Effector memory CD8-positive, alpha-beta T cell (primary cell): ENCODE measurements around the gene POLR1E.
A peak's percentile ranks its signal among the peaks of the same experiment; 100 is the strongest.
"Not testable (repeated sequence)": the region's sequence is repeated elsewhere in the genome, so short reads cannot be mapped to it uniquely, and the experiment has no call there.

Source experiments
- ATAC-seq: fragments of 150-1000 bp; cut with Tn5 transposase; replicated peaks from 2 replicates; pipeline ENCODE4 v1.10.0; 2021; ENCODE audit warnings: mild to moderate bottlenecking, moderate library complexity
- DNase-seq, 3 experiments: peaks; one replicate each; pipeline ENCODE4 v3.0.0; 2021
- H3K27ac Mint-ChIP-seq, 2 donors: one replicate each; pipeline ENCODE4 v1.8.0; 2022; ENCODE audit warnings: mild to moderate bottlenecking in 2 of 2, mixed read lengths in 2 of 2, moderate library complexity in 2 of 2
- H3K27me3 Mint-ChIP-seq, 2 donors: one replicate each; pipeline ENCODE4 v1.8.0; 2022; ENCODE audit warnings: mixed read lengths in 2 of 2
- H3K36me3 Mint-ChIP-seq: one replicate; pipeline ENCODE4 v1.8.0; 2022; ENCODE audit warnings: mild to moderate bottlenecking, moderate library complexity, mixed read lengths; ENCODE audit not compliant: insufficient read depth
- H3K4me1 Mint-ChIP-seq, 2 donors: one replicate each; pipeline ENCODE4 v1.8.0; 2022; ENCODE audit warnings: low read depth in 2 of 2, mixed read lengths in 2 of 2
- H3K4me3 Mint-ChIP-seq, 2 donors: one replicate each; pipeline ENCODE4 v1.8.0; 2022; ENCODE audit warnings: mild to moderate bottlenecking in 2 of 2, mixed read lengths in 2 of 2, moderate library complexity in 2 of 2
- H3K9me3 Mint-ChIP-seq, 2 donors: one replicate each; pipeline ENCODE4 v1.8.0; 2022; ENCODE audit warnings: mixed read lengths in 2 of 2

The POLR1E gene

GRCh38 chr9:37451628-37452027, 34.1 kb upstream of the POLR1E start:
- peak overlapping the region in 1 of 2 donors; percentile 3 for H3K27ac Mint-ChIP-seq
- H3K9me3 Mint-ChIP-seq = no peaks in the 10 kb centered on the region
- DNase-seq = no peak
- ATAC-seq = no peak
- H3K4me1 Mint-ChIP-seq = peaks cover 27 to 28% of the 10 kb centered on the region in 2 donors
- no peak overlapping the region for H3K4me3 Mint-ChIP-seq
- H3K36me3 Mint-ChIP-seq = peaks cover 7% of the 10 kb centered on the region
- no peaks in the 10 kb centered on the region for H3K27me3 Mint-ChIP-seq

- Mint-ChIP-seq H3K9me3 (no peaks in the 10 kb centered on the region), H3K27me3 (no peaks in the 10 kb centered on the region), H3K36me3 (peaks cover 10% of the 10 kb centered on the region), H3K4me3 (no peak overlapping the region), H3K27ac (peak overlapping the region; percentile 3 to 44), H3K4me1 (peaks cover 27 to 30% of the 10 kb centered on the region in 2 donors)
- no peak for ATAC-seq
- DNase-seq = no peak
These were observed 33.1 kb upstream of the POLR1E start for GRCh38 chr9:37452611-37453010.

- H3K36me3 Mint-ChIP-seq = peaks cover 10% of the 10 kb centered on the region
- H3K27ac Mint-ChIP-seq = peak overlapping the region; percentile 1 to 44
- H3K4me3 Mint-ChIP-seq = no peak overlapping the region
- no peaks in the 10 kb centered on the region for H3K9me3 Mint-ChIP-seq
- ATAC-seq (no peak), DNase-seq (no peak)
- H3K27me3 Mint-ChIP-seq = no peaks in the 10 kb centered on the region
- H3K4me1 Mint-ChIP-seq = peaks cover 28 to 30% of the 10 kb centered on the region in 2 donors
These were observed 31.9 kb upstream of the POLR1E start for GRCh38 chr9:37453827-37454226.

GRCh38 chr9:37454238-37454637, 31.5 kb upstream of the POLR1E start:
- Mint-ChIP-seq H3K9me3 (no peaks in the 10 kb centered on the region), H3K4me3 (no peak overlapping the region), H3K36me3 (peaks cover 11% of the 10 kb centered on the region), H3K27me3 (no peaks in the 10 kb centered on the region), H3K4me1 (peaks cover 28 to 30% of the 10 kb centered on the region in 2 donors), H3K27ac (peak overlapping the region; percentile 1 to 44)
- no peak for DNase-seq
- ATAC-seq = no peak

DNA sequence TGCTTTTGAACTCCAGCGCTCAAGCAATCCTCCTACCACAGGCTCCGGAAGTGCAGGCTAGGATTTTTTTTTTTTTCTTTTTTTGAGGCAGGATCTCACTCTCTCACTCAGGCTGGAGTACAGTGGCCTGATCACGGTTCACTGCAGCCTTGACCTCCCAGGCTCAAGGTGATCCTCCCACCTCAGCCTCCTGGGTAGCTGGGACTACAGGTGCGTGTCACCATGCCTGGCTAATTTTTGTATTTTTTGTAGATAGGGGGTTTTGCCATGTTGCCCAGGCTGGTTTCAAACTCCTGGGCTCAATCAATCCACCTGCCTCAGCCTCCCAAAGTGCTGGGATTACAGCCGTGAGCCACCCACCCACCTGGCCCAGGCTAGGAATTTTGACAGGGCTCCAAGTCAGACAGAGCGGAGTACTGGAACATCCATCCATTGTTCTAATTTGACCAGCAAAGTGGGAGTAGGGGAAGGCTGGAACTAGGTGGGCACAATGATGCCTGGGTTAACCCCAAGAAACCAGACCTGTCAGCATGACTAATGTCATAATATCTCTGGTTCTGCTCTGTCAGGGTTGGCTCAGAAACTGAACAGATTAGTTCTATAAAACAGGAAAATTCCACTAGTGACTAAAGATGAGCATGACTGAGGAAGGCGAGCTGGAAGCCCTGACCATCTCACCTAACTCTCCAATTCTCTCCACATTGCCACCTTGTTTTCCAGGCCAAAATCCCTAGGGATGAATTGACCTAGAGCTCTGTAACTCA, 29.7 kb upstream of the POLR1E start:
- H3K36me3 Mint-ChIP-seq = peaks cover 9% of the 10 kb centered on the region
- peaks cover 27 to 31% of the 10 kb centered on the region in 2 donors for H3K4me1 Mint-ChIP-seq
- no peak overlapping the region for H3K4me3 Mint-ChIP-seq
- H3K9me3 Mint-ChIP-seq = no peaks in the 10 kb centered on the region
- no peak for ATAC-seq
- H3K27ac Mint-ChIP-seq = peak overlapping the region in 1 of 2 donors; percentile 56
- no peak for DNase-seq
- no peaks in the 10 kb centered on the region for H3K27me3 Mint-ChIP-seq

GRCh38 chr9:37456817-37457216, 28.9 kb upstream of the POLR1E start:
- Mint-ChIP-seq H3K9me3 (no peaks in the 10 kb centered on the region), H3K27me3 (no peaks in the 10 kb centered on the region), H3K4me1 (peaks cover 26 to 32% of the 10 kb centered on the region in 2 donors), H3K4me3 (no peak overlapping the region), H3K36me3 (peaks cover 9% of the 10 kb centered on the region), H3K27ac (no peak overlapping the region)
- DNase-seq (no peak), ATAC-seq (no peak)

DNA sequence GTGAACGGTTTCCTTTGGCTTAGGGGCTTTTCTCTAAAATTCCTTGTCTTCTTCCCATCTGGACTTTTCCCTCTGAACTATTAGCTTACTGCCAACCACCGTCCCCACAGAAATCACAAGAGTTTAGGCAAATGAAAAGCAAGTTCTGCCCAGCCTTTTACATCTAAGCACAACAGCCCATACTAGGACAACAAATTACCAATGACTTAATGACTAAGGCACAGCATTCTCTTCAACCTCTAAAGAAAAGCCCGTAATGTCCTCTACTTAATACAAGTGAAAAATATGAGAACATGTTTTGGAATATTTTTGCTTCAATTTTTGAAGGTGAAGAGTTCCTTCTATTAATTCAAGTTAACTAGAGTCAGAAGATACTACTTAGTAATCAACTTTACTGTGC, 21.7 kb upstream of the POLR1E start:
- DNase-seq (no peak), ATAC-seq (no peak)
- no peaks in the 10 kb centered on the region for H3K9me3 Mint-ChIP-seq
- peak overlapping the region; percentile 94 to 98 for H3K27ac Mint-ChIP-seq
- peaks cover 31% of the 10 kb centered on the region for H3K36me3 Mint-ChIP-seq
- H3K4me3 Mint-ChIP-seq = peak overlapping the region; percentile 84 to 93
- H3K27me3 Mint-ChIP-seq = no peaks in the 10 kb centered on the region
- H3K4me1 Mint-ChIP-seq = peaks cover 23 to 36% of the 10 kb centered on the region in 2 donors

DNA sequence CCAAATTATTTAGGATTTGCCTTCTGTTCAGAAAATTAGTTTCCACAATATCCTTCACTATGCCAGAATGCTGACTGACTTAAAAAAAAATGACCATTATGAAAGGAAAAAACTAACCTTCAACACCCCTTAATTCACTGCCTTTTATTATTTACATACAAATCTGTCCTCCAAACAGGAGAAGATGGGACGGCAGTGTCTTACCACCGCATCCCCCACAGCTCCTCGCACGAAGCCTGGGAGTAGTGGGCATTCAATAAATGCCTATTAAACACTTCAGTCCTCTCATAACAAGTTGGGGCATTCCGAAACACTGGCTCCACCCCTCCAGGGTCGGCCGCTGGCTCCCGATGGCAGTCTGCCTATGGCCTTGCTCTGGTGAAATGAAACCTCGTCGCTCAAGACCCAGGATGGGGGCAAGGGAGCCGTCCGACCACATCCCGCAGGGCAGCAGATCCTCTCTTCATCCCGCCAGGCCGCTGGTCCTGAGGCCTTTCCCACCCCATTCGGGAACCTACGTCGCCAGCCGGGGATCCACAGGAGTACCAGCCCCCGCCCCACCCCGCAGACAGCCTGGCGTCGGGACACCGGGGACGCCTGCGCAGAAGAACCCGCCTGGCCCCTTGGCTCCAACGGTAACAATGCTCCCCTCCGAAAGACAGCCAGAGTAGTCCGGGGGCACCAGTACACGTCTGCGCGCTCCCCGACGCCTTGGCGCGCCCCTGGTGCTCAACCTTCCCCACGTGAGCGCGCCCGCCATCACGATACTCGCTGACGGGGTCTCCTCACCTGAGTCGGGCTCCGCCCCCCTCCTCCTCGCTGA, 21.1 kb upstream of the POLR1E start:
- Mint-ChIP-seq H3K27ac (peak overlapping the region; percentile 94 to 98), H3K9me3 (no peaks in the 10 kb centered on the region), H3K36me3 (peaks cover 28% of the 10 kb centered on the region), H3K27me3 (no peaks in the 10 kb centered on the region), H3K4me1 (peaks cover 23 to 36% of the 10 kb centered on the region in 2 donors), H3K4me3 (peak overlapping the region; percentile 84 to 93)
- ATAC-seq (peak; percentile 55), DNase-seq (peak; percentile 66 to 87 (median 85))

DNA sequence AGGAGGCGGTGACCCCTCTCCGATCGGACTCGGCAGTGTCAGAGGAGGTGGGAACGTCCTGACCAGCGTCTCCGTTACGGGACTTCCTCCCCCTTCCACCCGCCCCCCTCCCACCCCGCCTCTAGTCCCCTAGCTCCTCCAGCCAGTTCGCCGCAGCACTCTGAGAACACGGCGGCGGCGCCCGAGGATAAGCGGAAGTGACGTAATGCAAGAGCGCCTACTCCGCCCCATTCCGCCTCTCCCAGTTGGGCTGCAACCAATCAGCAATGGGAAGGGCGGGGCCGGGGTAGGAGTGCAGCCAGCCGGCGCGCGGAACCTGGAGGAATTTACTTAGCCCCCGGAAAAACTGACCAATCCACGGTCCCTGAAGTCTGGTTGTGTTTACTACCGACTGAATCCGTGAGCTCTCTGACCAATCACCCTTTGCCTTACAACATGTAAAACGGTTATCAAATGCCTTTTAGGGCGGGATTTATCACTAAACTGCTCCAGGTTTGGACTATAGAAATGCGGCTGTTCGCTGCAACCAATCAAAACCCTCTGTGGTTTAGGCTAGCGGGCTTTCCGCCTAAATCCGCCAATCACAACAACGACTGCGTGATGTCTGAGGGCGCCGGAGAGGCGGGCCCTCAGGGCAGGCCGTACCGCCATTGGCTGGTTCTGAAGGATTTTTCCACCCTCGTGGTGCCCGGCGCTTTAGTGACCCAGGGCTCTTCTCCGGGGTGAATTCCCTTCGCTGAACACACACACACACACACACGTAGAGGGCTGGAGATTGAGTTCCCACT, 20.3 kb upstream of the POLR1E start, which contains the start of gene ZBTB5:
ZBTB5 (minus strand) TSS at position 202 of the 788 bp plus-strand sequence. CDS start 22,899 bp downstream, outside the sequence.
- H3K9me3 Mint-ChIP-seq = no peaks in the 10 kb centered on the region
- ATAC-seq = peak; percentile 77
- peaks cover 23 to 36% of the 10 kb centered on the region in 2 donors for H3K4me1 Mint-ChIP-seq
- H3K27ac Mint-ChIP-seq = peak within 1 kb of the TSS; percentile 94 to 98
- no peaks in the 10 kb centered on the region for H3K27me3 Mint-ChIP-seq
- DNase-seq = peak; percentile 97 to 99 (median 97)
- peaks cover 28% of the 10 kb centered on the region for H3K36me3 Mint-ChIP-seq
- peak within 1 kb of the TSS; percentile 84 to 93 for H3K4me3 Mint-ChIP-seq

GRCh38 chr9:37466037-37466709, 19.6 kb upstream of the POLR1E start:
- Mint-ChIP-seq H3K27me3 (no peaks in the 10 kb centered on the region), H3K4me1 (peaks cover 23 to 33% of the 10 kb centered on the region in 2 donors), H3K9me3 (no peaks in the 10 kb centered on the region), H3K27ac (peak overlapping the region; percentile 94 to 98), H3K4me3 (peak overlapping the region; percentile 84 to 93), H3K36me3 (peaks cover 28% of the 10 kb centered on the region)
- DNase-seq (peak in 1 of 3 experiments; percentile 7), ATAC-seq (no peak)

DNA sequence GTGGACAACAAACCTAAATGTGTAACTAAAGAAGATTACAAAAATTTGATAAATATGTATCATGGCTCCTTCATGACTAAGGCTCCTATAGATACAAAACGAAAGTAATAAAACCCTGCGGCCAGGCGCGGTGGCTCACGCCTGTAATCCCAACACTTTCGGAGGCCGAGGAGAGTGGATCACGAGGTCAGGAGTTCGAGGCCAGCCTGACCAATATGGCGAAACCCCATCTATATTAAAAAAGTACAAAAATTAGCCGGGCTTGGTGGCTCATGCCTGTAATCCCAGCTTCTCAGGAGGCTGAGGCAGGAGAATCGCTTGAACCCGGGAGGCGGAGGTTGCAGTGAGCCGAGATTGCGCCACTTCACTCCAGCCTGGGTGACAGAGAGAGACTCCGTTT, 18.2 kb upstream of the POLR1E start:
- Mint-ChIP-seq H3K4me1 (peaks cover 26 to 32% of the 10 kb centered on the region in 2 donors), H3K36me3 (peaks cover 28% of the 10 kb centered on the region)
- not testable (repeated sequence) for H3K9me3 Mint-ChIP-seq, H3K27me3 Mint-ChIP-seq, DNase-seq, H3K27ac Mint-ChIP-seq, H3K4me3 Mint-ChIP-seq, ATAC-seq

- H3K4me1 Mint-ChIP-seq = peaks cover 17 to 22% of the 10 kb centered on the region in 2 donors
- peaks cover 25% of the 10 kb centered on the region for H3K36me3 Mint-ChIP-seq
- no peak for DNase-seq
- no peak overlapping the region for H3K27ac Mint-ChIP-seq
- ATAC-seq = no peak
- H3K4me3 Mint-ChIP-seq = no peak overlapping the region
- no peaks in the 10 kb centered on the region for H3K9me3 Mint-ChIP-seq
- no peaks in the 10 kb centered on the region for H3K27me3 Mint-ChIP-seq
These were observed 17.1 kb upstream of the POLR1E start for GRCh38 chr9:37468620-37469019.
